GM19324 (cell line): Measurements from ENCODE around the gene CDH12.
"Not testable (repeated sequence)": the region's sequence is repeated elsewhere in the genome, so short reads cannot be mapped to it uniquely, and the experiment has no call there.

ENCODE experiments used
- ATAC-seq: cut with Tn5 transposase; IDR thresholded peaks from one replicate; pipeline ENCODE4 v1.9.1; 2021; ENCODE audit warnings: mild to moderate bottlenecking, moderate library complexity; ENCODE audit not compliant: unreplicated experiment, low FRiP score

The CDH12 gene

DNA sequence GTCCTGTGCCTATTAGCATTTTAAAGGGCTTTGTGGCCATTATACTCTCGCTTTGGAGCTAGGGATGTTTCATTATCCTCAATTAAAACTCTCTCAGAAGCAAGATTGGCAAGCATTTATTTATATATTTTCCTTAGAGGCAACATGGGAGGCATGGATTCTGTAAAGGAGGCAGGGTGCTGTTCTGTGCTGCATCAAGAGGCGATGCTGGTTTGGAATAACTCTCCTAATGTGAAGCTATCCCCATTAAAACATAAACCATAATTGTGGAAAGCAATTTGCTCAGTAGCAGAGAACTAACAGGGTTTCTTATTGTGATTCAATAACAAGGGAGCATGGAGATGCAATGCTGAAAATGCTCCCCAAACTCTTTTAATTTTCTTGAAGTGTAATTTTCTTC lies 664.5 kb downstream of the CDH12 start:
- not testable (repeated sequence) for ATAC-seq

DNA sequence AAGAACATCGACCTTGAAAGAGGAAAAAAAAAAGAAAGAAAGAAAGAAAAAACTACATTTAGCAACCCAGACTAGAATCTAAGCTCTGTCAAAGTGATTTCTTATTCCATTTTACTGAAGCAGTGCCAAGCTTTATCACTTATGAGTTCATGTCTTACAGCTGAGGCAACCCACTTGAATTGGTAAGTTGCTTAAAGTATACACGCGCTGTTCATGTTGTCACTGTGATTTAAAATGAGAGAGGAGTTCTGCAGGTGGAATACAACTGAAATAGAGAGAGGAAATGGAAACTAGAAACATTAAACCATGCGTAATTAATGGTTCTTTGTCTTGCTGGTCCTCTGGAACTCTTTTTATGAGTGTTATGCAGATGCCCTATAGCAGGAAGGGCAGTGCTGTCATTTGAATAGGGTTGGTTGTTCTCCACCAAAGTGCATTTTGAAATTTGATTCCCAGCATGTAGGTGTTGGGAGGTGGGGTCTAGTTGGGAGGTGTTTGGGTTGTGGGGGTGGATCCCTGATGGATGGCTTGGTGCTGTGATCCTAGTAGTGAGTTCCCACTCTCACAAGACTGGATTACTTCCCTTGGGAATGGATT lies 665.4 kb downstream of the CDH12 start:
- ATAC-seq, result not testable (repeated sequence)

DNA sequence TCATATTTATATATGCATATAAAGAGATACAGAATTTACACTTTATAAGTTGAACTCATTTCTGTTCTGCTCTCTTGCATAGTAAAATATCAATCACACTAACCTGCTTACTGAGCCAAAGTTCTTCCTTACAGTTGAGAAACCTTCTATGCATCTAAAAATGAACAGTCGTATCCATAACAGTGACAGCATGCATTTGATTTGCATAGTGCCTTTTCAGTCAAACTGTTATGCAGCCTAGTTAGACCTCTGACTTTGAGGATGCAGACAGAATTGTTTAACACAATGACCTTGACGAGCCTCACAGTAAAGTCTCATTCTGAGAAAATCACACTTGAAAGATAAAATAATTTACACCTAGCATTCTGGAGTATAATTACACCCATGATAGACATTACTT lies 683.9 kb downstream of the CDH12 start:
- ATAC-seq, result not testable (repeated sequence)

DNA sequence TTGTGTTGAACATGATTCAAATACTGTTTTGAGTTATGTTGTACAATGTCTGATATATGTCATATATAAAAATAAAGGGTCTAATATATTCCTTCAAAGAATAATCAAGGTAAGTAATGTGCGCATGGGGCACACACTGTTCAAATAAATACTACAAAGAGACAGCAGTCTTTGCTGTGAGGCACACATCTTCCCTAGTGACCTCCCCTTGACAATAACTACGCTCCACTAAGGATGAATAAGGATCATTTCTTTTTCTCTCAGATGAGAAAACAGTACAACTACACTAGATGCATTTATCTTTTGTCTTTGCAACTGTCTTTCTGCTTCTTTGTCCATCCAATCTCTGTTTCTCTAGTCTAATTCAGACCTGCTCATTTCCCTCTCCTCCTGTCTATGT lies 684.4 kb downstream of the CDH12 start:
- not testable (repeated sequence) for ATAC-seq

DNA sequence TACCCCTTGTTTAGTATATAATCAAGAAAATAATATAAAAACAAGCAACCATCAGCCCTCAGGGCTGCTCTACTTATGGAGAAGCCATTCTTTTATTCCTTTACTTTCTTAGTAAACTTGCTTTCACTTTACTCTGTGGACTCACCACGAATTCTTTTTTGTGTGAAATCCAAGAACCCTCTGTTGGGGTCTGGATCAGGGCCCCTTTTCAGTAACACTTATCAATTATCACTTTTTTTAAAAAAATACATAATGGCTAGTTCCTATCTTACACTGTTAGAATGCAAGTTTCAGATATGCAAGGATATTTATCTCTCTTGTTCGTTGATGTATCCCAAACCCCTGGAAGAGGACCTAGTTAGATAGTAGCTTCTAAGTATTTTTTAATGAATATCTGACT lies 687.2 kb downstream of the CDH12 start:
- ATAC-seq, result not testable (repeated sequence)

DNA sequence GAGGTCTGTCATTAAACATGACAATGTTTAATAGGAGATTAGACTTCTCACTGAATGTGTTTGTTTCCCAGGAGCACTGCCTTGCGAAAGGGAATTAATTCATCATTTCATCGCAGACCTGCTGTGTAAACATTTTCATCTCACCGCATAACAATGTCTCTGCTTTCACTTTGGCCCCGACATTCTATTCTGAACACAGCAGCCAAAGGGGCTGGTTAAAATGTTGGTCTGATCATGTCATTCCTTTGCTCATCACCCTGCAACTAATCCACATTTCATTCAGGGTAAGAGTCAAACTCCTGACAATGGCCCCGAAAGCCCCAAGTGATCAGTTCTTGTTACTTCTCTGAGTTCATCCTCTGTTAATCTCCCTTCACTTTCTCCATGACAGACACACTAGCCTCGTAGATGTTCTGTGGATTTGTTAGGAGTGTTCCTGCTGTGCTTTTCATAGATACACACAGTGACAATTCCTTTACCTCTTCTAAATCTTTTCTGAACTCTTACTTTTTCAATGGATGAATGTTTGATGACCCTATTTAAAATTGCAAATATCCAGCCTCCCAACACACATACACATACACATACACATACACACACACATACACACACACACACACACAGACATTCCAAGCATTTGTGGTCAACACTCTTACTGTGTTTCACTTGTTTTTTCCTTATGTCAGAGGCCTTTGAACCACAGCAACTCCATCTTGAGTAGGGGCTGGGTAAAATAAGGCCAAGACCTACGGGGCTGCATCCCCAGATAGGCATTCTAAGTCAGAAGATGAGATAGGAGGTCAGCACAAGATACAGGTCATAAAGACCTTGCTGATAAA lies 688.0 kb downstream of the CDH12 start:
- ATAC-seq, result not testable (repeated sequence)

DNA sequence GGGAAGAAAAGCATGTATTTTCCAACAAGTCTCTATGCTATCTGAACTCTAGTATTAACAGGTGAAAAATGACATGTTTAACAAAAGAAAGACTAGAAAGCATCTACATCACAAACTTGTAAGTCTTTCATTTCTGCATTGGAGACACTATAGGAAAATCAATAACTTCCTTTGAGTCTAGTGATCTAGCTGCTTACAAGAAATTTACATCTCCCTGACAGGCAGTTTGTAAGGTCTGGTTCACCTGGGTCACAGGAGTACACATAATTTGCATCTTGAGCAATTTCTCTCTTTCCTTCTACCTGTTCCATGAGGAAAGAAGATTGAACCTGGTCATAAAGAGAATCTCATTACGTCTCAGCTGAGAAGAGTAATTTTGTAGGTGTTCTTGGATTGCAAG lies 696.2 kb downstream of the CDH12 start:
- not testable (repeated sequence) for ATAC-seq

DNA sequence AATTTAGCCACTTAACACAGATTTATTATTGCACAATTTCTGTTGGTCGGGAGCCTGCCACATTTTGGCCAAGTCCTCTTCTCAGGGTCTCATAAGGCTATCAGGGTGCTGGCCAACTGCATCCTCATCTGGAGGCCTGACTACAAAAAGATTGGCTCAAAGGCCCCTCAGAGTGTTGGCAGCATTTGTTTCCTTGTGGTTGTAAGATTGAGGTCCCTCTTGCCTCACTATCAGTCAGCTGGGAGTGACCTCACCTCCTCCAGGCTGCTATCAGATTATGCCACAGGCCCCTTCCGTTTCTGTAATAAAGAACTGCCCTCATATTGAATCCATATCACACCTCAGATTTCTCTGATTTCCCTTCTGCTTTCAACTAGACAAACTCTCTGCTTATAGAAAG lies 698.4 kb downstream of the CDH12 start:
- ATAC-seq, result not testable (repeated sequence)

DNA sequence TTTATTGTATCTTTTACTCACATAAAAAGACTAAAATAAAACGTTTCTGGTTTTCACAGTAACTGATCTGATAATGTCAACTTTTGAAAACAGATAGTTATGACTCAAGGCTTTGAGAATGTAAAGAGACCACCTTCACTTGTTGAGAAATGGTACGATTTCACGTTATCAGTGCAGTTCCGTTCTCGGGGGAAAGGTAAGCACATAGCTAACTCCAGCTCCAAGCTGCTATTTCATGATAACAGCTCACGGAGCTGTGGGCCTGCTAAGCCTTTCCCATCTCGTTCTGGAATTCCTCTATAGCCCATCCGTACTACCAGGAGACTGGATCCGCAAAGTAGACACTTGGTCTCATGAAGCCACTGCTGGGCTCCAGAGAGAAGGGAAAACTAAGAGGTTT lies 701.3 kb downstream of the CDH12 start:
- not testable (repeated sequence) for ATAC-seq

DNA sequence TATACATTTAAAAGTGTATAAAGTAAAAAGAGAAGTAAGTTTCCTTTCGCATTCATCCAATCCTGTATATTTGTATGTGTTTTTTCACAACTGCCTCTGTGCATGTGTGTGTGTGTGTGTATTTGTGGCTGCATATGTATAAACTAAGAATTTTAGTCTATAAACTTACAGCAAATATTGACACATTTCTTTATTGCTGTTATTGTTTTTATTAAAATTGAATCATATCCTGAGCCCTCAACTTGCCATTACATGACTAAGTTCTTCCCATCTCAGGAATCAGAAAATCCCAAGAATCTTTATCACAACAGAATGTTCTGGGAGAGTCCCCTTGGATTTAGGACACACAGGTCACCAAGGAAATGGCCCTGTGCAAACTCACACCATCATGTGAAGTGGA lies 712.7 kb downstream of the CDH12 start:
- ATAC-seq, result not testable (repeated sequence)

DNA sequence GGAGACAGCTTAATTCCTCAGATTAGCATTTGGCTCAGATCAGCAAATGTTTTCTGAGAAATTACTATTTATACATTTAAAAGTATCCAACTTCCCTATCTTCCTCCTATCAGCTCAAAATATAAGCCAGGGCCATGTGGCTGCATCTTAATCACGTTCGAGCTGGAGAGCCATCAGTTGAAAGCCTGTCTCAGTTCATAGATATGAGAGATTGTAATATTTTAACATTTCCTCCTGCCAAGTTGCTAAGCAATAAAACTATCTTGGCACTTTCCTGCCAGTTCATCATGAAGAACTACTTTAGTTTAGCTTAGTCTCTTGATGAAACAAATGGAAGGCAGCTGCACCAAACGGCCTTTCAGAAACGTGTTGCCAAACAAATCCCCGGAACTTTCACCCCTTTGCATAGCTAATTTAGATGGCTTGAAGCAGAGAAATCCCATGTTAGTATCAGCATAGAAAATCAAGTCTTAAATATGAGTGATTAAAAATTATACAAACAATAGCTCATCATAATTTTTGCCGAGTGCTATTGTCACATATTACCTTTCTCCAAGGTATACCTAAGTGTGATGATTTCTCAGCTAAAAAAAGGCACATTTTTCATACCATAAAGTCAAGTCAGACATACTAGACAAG lies 713.4 kb downstream of the CDH12 start:
- not testable (repeated sequence) for ATAC-seq

DNA sequence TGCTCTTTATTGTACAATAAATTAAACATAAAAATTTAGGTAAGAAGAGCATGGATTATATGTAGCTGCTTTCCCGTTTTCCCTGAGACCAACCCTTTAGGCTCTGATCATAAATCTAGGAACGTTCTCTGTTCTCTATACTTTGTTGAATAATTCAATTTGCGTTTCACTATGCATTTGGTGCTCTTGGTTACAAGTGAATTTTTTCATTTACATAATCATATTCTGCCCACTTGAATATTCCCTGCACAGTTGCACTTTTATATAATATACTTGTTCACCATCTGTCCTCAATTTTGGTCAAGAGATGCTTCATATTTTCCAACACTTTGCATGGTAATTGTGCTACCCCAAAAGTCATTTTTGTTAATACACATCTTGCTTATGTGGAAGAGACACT lies 741.8 kb downstream of the CDH12 start:
- no peak for ATAC-seq

DNA sequence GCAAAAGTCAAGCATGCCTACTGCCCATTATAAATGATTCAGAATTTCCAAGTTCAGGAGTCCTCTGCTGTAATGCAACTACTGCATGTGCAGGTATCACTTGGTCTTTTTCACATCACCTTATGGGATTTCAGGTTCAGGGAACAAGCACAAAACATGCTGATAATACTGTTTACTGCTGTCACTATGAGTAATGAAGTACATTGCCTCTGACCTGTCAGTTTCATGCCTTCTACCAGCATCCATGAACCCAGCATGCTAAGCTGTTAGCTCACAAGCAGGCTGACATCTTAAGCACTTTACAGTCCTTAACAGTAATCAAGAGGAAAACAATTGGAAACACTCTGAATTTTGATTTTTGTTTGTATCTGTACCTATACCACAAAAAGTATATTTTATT lies 743.8 kb downstream of the CDH12 start:
- no peak for ATAC-seq

DNA sequence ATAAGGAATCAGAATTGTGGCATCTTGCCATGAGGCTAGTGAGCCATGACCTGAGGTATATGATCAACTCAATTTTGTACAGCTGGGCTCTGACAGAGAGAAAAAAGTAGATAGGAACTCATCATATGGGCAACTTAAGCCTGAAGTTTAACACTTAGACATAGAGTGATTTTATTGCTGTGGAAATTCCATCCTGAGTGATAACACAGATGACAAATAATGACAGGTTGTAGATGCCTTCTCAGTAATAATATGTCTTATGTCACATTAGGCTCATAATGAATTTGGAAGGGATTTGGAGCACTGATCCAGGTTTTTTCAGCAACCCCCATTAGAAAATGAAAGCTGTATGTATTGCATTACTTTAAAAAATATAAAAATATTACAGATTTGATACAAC lies 744.6 kb downstream of the CDH12 start:
- ATAC-seq, result no peak

DNA sequence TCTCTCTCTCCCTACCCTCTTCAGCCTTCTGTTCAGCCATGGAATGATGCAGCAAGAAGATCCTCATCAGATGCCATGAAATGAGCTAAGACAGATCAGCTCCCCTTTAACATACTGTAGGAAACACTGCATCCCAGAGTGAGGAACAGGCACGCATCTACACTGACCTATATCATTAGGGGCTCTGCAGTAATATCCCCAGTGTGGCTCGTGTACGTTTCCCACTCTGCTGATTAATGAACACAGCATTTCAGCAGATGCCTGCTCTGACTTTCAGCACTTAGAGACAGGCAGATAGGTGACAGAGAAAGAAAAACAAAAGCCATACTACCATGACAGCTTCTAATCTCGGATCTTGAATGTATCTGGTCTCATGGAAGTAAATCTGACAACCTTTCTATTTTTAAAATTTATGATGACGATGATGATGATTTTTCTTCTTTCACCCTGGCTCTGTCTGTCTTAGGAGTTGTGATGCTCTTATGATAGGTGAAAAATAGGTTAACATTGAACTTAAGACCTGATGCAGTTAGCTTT lies 750.3 kb downstream of the CDH12 start:
- ATAC-seq, result no peak

DNA sequence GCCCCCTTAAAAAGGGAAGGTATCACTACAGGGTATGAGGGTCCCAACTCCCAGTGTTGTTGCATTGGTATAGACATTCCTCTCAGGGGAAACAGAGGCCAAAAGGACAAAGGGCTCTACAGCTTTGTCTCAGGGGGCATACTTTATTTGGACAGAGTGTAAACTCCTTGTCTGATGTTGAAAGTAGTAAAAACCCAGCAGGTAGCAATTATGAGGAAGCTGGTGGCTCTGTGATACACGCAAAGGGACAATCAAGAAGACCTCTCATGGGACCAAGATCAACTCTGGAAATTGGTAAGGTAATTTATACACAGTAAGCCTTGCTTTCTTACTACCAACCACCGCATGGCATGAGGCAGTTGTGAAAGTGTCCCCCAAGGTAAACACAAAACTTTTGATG lies 764.6 kb downstream of the CDH12 start:
- ATAC-seq, result no peak

DNA sequence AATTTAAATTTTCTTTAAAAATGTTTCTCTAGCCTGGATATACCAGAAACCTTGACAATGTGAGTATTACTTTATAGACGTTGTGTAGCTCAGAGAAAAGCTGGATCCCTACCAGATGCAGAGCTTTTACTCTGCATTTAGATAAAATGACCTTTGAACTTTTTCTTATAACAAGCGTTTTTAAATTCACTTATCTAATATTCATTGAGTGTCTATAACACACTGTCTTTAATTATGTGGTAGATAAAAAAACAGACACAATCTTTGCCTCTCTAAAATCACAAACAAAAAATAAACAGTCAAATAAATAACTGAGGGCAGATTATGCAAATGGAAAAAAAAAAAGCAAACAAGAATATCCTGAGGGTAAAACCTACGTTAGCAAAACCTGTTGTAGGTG lies 773.6 kb downstream of the CDH12 start:
- ATAC-seq, result no peak

DNA sequence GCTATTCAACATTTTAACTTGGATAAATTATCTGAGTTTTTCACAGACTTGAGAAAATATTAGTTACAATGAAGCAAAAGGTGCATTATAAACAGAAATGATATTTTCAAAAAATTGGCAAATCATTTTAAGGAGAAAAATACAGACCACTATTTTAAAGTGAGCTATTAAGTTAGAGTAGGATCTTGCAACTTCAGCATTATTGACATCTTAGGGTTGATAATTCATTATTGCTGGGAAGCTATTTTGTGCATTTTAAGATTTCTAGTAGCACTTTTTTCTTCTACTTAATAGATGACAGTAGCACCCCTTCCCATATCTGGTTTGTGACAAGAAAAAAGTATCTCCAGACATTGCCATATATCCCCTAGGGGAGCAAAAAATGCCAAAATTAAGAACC lies 774.1 kb downstream of the CDH12 start:
- no peak for ATAC-seq

DNA sequence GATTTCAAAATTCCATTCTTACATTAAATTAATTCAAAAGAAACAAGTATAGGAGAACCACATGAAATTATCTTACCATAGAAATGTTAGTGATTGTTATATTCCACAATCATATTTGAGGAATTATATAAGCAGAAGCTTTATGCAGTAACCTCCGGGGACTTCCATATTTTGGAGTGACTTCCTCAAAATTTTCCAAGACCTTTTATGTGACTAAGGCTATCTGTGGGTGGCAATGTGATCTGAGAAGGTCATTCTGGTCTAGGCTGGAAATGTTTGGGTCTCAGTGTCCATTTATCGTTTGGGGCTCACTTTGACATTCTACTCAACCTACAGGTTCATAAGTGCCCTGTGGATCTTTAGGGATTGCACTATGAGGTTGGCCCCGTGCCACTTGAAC lies 776.6 kb downstream of the CDH12 start:
- no peak for ATAC-seq

DNA sequence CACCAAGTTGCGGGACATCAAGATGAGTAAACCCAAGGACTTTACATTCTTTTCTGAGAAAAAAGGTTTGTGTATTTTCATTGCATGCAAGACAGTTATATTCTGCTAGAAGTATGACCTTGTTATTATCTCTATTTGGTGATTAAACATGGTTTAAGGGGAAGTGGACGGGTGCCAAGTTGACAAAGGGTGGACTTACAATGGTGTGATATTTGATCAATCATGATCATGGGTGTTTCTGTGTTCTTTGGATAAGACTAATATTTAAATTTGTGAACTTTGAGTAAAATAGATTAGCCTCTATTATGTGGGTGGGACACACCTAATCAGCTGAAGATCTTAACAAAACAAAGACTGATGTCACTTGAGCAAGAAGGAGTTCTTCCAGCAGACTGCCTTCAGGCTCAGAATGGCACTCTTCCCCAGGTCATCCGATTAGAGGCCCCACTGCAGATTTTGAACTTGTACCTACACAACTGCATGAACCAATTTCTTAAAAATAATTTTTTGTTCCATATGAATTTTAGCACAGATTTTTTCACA lies 782.9 kb downstream of the CDH12 start:
- no peak for ATAC-seq

DNA sequence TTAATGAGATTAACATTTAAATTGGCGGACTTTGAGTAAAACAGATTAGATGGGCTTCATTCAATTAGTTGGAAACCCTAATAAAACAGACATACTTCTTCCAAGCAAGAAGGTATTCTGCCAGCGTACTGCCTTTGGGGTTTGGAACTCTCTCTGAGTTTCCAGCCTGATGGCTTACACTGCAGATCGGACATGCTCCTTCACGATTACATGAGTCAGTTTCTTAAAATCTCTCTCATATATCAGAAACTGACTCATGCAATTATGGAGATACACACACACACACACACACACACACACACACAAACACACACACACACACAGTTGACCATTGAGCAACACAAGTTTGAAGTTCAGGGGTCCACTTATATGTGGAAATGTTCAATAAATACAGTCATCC lies 789.4 kb downstream of the CDH12 start:
- no peak for ATAC-seq
